Heart left ventricle (tissue), 16 donors: Measurements from ENCODE around the gene EVC2. TPM values are rescaled to one million over a fixed set of nuclear protein-coding genes. Genes with fewer than 3 reads are reported as not detected.

Experiments
- ATAC-seq, 4 donors: fragments of 200-7000 bp; cut with Tn5 transposase; one replicate each; pipeline ENCODE4 v1.9.1; 2020 to 2022; ENCODE audit warnings: moderate library complexity in 4 of 4, mild to moderate bottlenecking in 3 of 4, moderate number of reproducible peaks in 1 of 4
- DNase-seq, 5 donors: peaks; one replicate each; pipeline ENCODE4 v3.0.0-alpha.2; 2020
- H3K27ac ChIP-seq, 12 donors: fragments of 200-600 bp; sonication (generic) in 4 of 12; one replicate each; pipeline versions ENCODE4 v1.5.0 to v1.8.0; 2016 to 2022; ENCODE audit warnings: mild to moderate bottlenecking in 2 of 12
- H3K27me3 ChIP-seq, 9 donors: fragments of 200-600 bp; sonication (generic) in 2 of 9; one replicate each; pipeline versions ENCODE4 v1.5.1 to v1.8.0; 2016 to 2022; ENCODE audit warnings: mild to moderate bottlenecking in 3 of 9
- H3K36me3 ChIP-seq, 9 donors: fragments of 200-600 bp; sonication (generic) in 2 of 9; one replicate each; pipeline versions ENCODE4 v1.5.0 to v1.8.0; 2018 to 2022; ENCODE audit warnings: mild to moderate bottlenecking in 2 of 9
- H3K4me1 ChIP-seq, 12 donors: fragments of 200-600 bp; sonication (generic) in 4 of 12; one replicate each; pipeline versions ENCODE4 v1.5.0 to v1.8.0; 2016 to 2022; ENCODE audit warnings: mild to moderate bottlenecking in 3 of 12
- H3K4me3 ChIP-seq, 12 donors: fragments of 200-600 bp; sonication (generic) in 4 of 12; one replicate each; pipeline versions ENCODE4 v1.5.0 to v1.8.0; 2017 to 2022; ENCODE audit warnings: mild to moderate bottlenecking in 9 of 12, moderate library complexity in 4 of 12
- H3K9me3 ChIP-seq, 12 donors: fragments of 200-600 bp; sonication (generic) in 4 of 12; one replicate each; pipeline versions ENCODE4 v1.5.0 to v1.8.0; 2016 to 2022; ENCODE audit warnings: mild to moderate bottlenecking in 1 of 12
- CTCF ChIP-seq, 12 donors: fragments of 200-600 bp; sonication (generic) in 4 of 12; IDR thresholded peaks; one replicate each; pipeline versions ENCODE4 v1.5.0 to v1.8.0; 2018 to 2022; ENCODE audit warnings: antibody characterized with exemption in 12 of 12, mild to moderate bottlenecking in 5 of 12
- POLR2A ChIP-seq, 2 donors: fragments of 450-650 bp; IDR thresholded peaks; one replicate each; pipeline ENCODE4 v1.6.1; 2017; ENCODE audit warnings: antibody characterized with exemption in 2 of 2, mild to moderate bottlenecking in 2 of 2, moderate library complexity in 2 of 2
- WGBS, 4 donors: extraction: QIAGEN DNeasy Blood & Tissue Kit in 2 of 4; methylation state at CpG; one replicate each; pipeline versions ENCODE4 v1.1.5 to v1.1.7; 2013 to 2018; 5-methylcytosine and 5-hydroxymethylcytosine counted together
- intact Hi-C, 10 donors: fragments of 100-400 bp; cut with DNase I; formaldehyde crosslinking; loops; one replicate each; pipeline versions ENCODE4 v1.11.1 to v1.14.2; 2022
- polyA plus RNA-seq, 2 donors: library from polyadenylated mRNA; stranded (reverse); fragments of 200-250 nt; gene quantifications; one replicate each; pipeline ENCODE4 v1.2.3, GENCODE V29; 2013
- total RNA-seq, 9 donors: library from RNA; depleted of rRNA in 2 of 9; stranded (reverse); fragments of >200 nt in 2 of 9; fragmentation: NEBNext Ultra II Directional in 3 of 9; extraction: Animal tissue kit (Norgen Biotek cat#: 25700) in 3 of 9; gene quantifications; one replicate each; pipeline versions ENCODE4 v1.1.0 to v1.2.4, GENCODE V29; 2016 to 2023
- donor health status: ischemic (EF 13 %, LVEDD 7.1; RV severe dilation, severe dysfunction).
- donor health status: healthy with polysubstance abuse.
- donor health status: DM: no; HTN: yes; CAD: no.
- donor health status: DM: no; HTN: no; CAD: no.
- donor health status: ischemic (EF 25% LVEDD 6.9; RV normal size, moderate dysfunction).
- donor health status: ischemic (EF 25% LVEDD 5.7; RV mildly dilated, moderate dysfunction).
- donor health status: healthy.
- donor health status: DM: yes; HTN: yes; CAD: no.
- donor health status: ischemic (EF 35%, LVEDD 5.7; RV mildly dilated, moderate dysfunction).
- donor health status: nonischemic (EF 11% LVEDD 7.7; RV severe dilation, severe dysfunction).
- donor health status: DM: yes; HTN: yes; CAD: no.
- donor health status: PGD.
- donor health status: ischemic (EF 29% LVEDD 5.4; RV normal size, mild dysfunction).
- donor health status: nonischemic (EF 23%, LVEDD 6.1; RV moderate dilation, normal function).

The EVC2 gene
- total and polyA plus RNA-seq, 11 donors = 0.46 to 3.1 (median 0.95) TPM

GRCh38 chr4:5749568-5749967, 41.2 kb upstream of the EVC2 start:
- TF ChIP-seq POLR2A (IDR thresholded peaks at IDR 0.05) (no peak), CTCF (IDR thresholded peaks at IDR 0.05) (no peak)
- ATAC-seq = no peak
- no peak overlapping the region for H3K4me3 ChIP-seq

GRCh38 chr4:5747738-5748375, 39.5 kb upstream of the EVC2 start:
- H3K9me3 ChIP-seq = no peaks in the 10 kb centered on the region
- intact Hi-C loops = no loop called here
- no peak overlapping the region for H3K4me3 ChIP-seq
- H3K4me1 ChIP-seq = peaks cover 0 to 15% (median 0%) of the 10 kb centered on the region in 12 donors
- WGBS, 4 donors = 45 to 52% (median 48%) methylated on average over 11 of the region's 11 CpGs
- peak overlapping the region in 6 of 12 donors; percentile 22 to 60 (median 39) for H3K27ac ChIP-seq
- TF ChIP-seq POLR2A (IDR thresholded peaks at IDR 0.05) (no peak), CTCF (IDR thresholded peaks at IDR 0.05) (no peak)
- peak in 4 of 5 donors; percentile 30 to 67 (median 44) for DNase-seq
- peak; percentile 46 to 83 (median 66) for ATAC-seq
- H3K27me3 ChIP-seq = no peaks in the 10 kb centered on the region
- peaks cover 0 to 47% (median 5%) of the 10 kb centered on the region in 9 donors for H3K36me3 ChIP-seq

More at GRCh38 chr4:5749568-5749967, 41.2 kb upstream of the EVC2 start:
- intact Hi-C loops = no loop called here
- H3K4me1 ChIP-seq = peaks cover 0 to 15% (median 0%) of the 10 kb centered on the region in 12 donors
- no peaks in the 10 kb centered on the region for H3K9me3 ChIP-seq
- no peaks in the 10 kb centered on the region for H3K27me3 ChIP-seq
- no peak for DNase-seq
- WGBS, 4 donors = 88 to 90% (median 89%) methylated on average over 9 of the region's 9 CpGs
- peaks cover 0 to 44% (median 9%) of the 10 kb centered on the region in 9 donors for H3K36me3 ChIP-seq
- no peak overlapping the region for H3K27ac ChIP-seq

GRCh38 chr4:5746829-5747737, 38.7 kb upstream of the EVC2 start:
- H3K9me3 ChIP-seq = no peaks in the 10 kb centered on the region
- H3K36me3 ChIP-seq = peaks cover 0 to 50% (median 5%) of the 10 kb centered on the region in 9 donors
- intact Hi-C loops = no loop called here
- H3K4me3 ChIP-seq = no peak overlapping the region
- TF ChIP-seq CTCF (IDR thresholded peaks at IDR 0.05) = no peak
- TF ChIP-seq POLR2A (IDR thresholded peaks at IDR 0.05) = no peak
- peak in 1 of 5 donors; percentile 10 for DNase-seq
- peak overlapping the region in 6 of 12 donors; percentile 22 to 60 (median 39) for H3K27ac ChIP-seq
- peaks cover 0 to 15% (median 0%) of the 10 kb centered on the region in 12 donors for H3K4me1 ChIP-seq
- WGBS, 4 donors = 62 to 70% (median 65%) methylated on average over 11 to 12 of the region's 12 CpGs
- ATAC-seq = peak in 3 of 4 donors; percentile 18 to 54 (median 44)
- H3K27me3 ChIP-seq = no peaks in the 10 kb centered on the region

GRCh38 chr4:5746250-5746649, 37.9 kb upstream of the EVC2 start:
- Histone ChIP-seq H3K27me3 (no peaks in the 10 kb centered on the region), H3K9me3 (no peaks in the 10 kb centered on the region), H3K27ac (no peak overlapping the region), H3K4me3 (no peak overlapping the region), H3K36me3 (peaks cover 0 to 57% (median 7%) of the 10 kb centered on the region in 9 donors), H3K4me1 (peaks cover 0 to 15% (median 0%) of the 10 kb centered on the region in 12 donors)
- no peak for TF ChIP-seq CTCF (IDR thresholded peaks at IDR 0.05)
- TF ChIP-seq POLR2A (IDR thresholded peaks at IDR 0.05) = no peak
- DNase-seq (no peak), ATAC-seq (no peak)
- intact Hi-C loops = no loop called here
- WGBS, 4 donors = 92 to 99% (median 95%) methylated on average over 5 of the region's 5 CpGs
